Measurements from ENCODE around the gene PTPRB. TPM values are rescaled to one million over a fixed set of nuclear protein-coding genes. Genes with fewer than 3 reads are reported as not detected.

PTPRB gene
- 0.03 TPM for polyA plus RNA-seq (2013)

GRCh38 chr12:70637303-70638085 is at the start of gene PTPRB:
Gene PTPRB, minus strand, starts transcription at chr12:70637429. Its CDS starts 34 bp downstream, at chr12:70637395.
- no peaks in the 10 kb centered on the region for H3K9me3 ChIP-seq (ENCODE audit: control extremely low read depth in 1 of 5, control insufficient read depth in 4 of 5, insufficient read depth in 2 of 5, low read depth in 1 of 5, low read length in 4 of 5)
- peaks cover 0 to 4% (median 0%) of the 10 kb centered on the region in 4 experiments for H3K4me1 ChIP-seq (ENCODE audit: control extremely low read depth in 1 of 4, control insufficient read depth in 4 of 4, insufficient read depth in 4 of 4, low read length in 3 of 4)
- no peaks in the 10 kb centered on the region for H3K27me3 ChIP-seq (replicated peaks in 2 of 5; ENCODE audit: control insufficient read depth in 4 of 5, insufficient read depth in 5 of 5, low read length in 4 of 5)
- no peak within 1 kb of the TSS for H3K4me3 ChIP-seq (ENCODE audit: control insufficient read depth in 1 of 7, extremely low read depth in 1 of 7, insufficient read depth in 4 of 7, low read depth in 2 of 7, low read length in 6 of 7)
- ChIA-PET CTCF (interaction anchor here (0.6 kb wide), 1 partner anchor 36 kb away, joined by 3 read pairs; no protein-coding TSS in a partner anchor), POLR2A (interaction anchor here (0.6 kb wide), 1 partner anchor 29 kb away, joined by 5 read pairs; no protein-coding TSS in a partner anchor)
- WGBS (ENCODE audit: insufficient coverage), result 40% methylated on average over 1 of the region's 6 CpGs
- H3K36me3 ChIP-seq (ENCODE audit: control insufficient read depth in 4 of 4, insufficient read depth in 4 of 4, low read length in 3 of 4), result no peaks in the 10 kb centered on the region
- DNase-seq, result no peak
- no peak within 1 kb of the TSS for H3K27ac ChIP-seq (ENCODE audit: insufficient read depth in 1 of 2, low read depth in 1 of 2, low read length in 2 of 2, poor library complexity in 1 of 2, severe bottlenecking in 2 of 2)

- Histone ChIP-seq H3K4me3 (ENCODE audit: control insufficient read depth in 1 of 7, extremely low read depth in 1 of 7, insufficient read depth in 4 of 7, low read depth in 2 of 7, low read length in 6 of 7) (no peak overlapping the region), H3K27ac (ENCODE audit: insufficient read depth in 1 of 2, low read depth in 1 of 2, low read length in 2 of 2, poor library complexity in 1 of 2, severe bottlenecking in 2 of 2) (no peak overlapping the region), H3K4me1 (ENCODE audit: control extremely low read depth in 1 of 4, control insufficient read depth in 4 of 4, insufficient read depth in 4 of 4, low read length in 3 of 4) (no peaks in the 10 kb centered on the region), H3K36me3 (ENCODE audit: control insufficient read depth in 4 of 4, insufficient read depth in 4 of 4, low read length in 3 of 4) (no peaks in the 10 kb centered on the region), H3K9me3 (ENCODE audit: control extremely low read depth in 1 of 5, control insufficient read depth in 4 of 5, insufficient read depth in 2 of 5, low read depth in 1 of 5, low read length in 4 of 5) (no peaks in the 10 kb centered on the region), H3K27me3 (replicated peaks in 2 of 5; ENCODE audit: control insufficient read depth in 4 of 5, insufficient read depth in 5 of 5, low read length in 4 of 5) (no peaks in the 10 kb centered on the region)
- ChIA-PET POLR2A (no interaction called here), CTCF (no interaction called here)
- no peak for DNase-seq
- no CpG with 5 or more reads among the region's 1 CpG for WGBS (ENCODE audit: insufficient coverage)
These were observed 49.7 kb upstream of the PTPRB start for GRCh38 chr12:70686907-70687306.

DNA sequence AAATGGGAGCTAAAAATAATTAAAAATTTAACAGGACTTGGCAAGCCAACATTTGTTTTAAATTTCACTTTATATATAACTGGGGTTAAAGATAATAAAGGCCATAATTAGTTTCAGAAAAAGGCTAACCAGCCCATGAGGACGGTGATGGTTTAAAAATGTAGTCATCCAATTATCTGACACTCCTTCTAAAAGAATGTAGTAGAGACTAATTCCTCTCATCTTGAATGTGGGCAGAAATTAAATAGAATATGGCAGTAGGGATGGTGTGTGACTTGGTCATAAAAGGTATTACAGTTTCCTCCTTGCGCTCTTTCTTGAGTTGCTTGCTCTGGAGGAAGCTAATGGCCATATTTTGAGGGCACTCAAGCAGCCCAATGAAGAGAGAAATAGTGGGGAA is 49.1 kb upstream of the PTPRB start:
- ChIA-PET CTCF (no interaction called here), POLR2A (interaction anchor here (0.6 kb wide), 1 partner anchor 942 kb away, joined by 4 read pairs; no protein-coding TSS in a partner anchor)
- Histone ChIP-seq H3K36me3 (ENCODE audit: control insufficient read depth in 4 of 4, insufficient read depth in 4 of 4, low read length in 3 of 4) (no peaks in the 10 kb centered on the region), H3K9me3 (ENCODE audit: control extremely low read depth in 1 of 5, control insufficient read depth in 4 of 5, insufficient read depth in 2 of 5, low read depth in 1 of 5, low read length in 4 of 5) (no peaks in the 10 kb centered on the region), H3K4me3 (ENCODE audit: control insufficient read depth in 1 of 7, extremely low read depth in 1 of 7, insufficient read depth in 4 of 7, low read depth in 2 of 7, low read length in 6 of 7) (no peak overlapping the region), H3K4me1 (ENCODE audit: control extremely low read depth in 1 of 4, control insufficient read depth in 4 of 4, insufficient read depth in 4 of 4, low read length in 3 of 4) (no peaks in the 10 kb centered on the region), H3K27me3 (replicated peaks in 2 of 5; ENCODE audit: control insufficient read depth in 4 of 5, insufficient read depth in 5 of 5, low read length in 4 of 5) (no peaks in the 10 kb centered on the region), H3K27ac (ENCODE audit: insufficient read depth in 1 of 2, low read depth in 1 of 2, low read length in 2 of 2, poor library complexity in 1 of 2, severe bottlenecking in 2 of 2) (no peak overlapping the region)
- WGBS (ENCODE audit: insufficient coverage), result no CpG with 5 or more reads among the region's 2 CpGs
- DNase-seq, result no peak

- H3K4me3 ChIP-seq (ENCODE audit: control insufficient read depth in 1 of 7, extremely low read depth in 1 of 7, insufficient read depth in 4 of 7, low read depth in 2 of 7, low read length in 6 of 7), result no peak overlapping the region
- no peaks in the 10 kb centered on the region for H3K27me3 ChIP-seq (replicated peaks in 2 of 5; ENCODE audit: control insufficient read depth in 4 of 5, insufficient read depth in 5 of 5, low read length in 4 of 5)
- WGBS (ENCODE audit: insufficient coverage), result 100% methylated on average over 3 of the region's 3 CpGs
- no peaks in the 10 kb centered on the region for H3K9me3 ChIP-seq (ENCODE audit: control extremely low read depth in 1 of 5, control insufficient read depth in 4 of 5, insufficient read depth in 2 of 5, low read depth in 1 of 5, low read length in 4 of 5)
- DNase-seq, result no peak
- no peaks in the 10 kb centered on the region for H3K36me3 ChIP-seq (ENCODE audit: control insufficient read depth in 4 of 4, insufficient read depth in 4 of 4, low read length in 3 of 4)
- ChIA-PET CTCF (no interaction called here), POLR2A (no interaction called here)
- H3K4me1 ChIP-seq (ENCODE audit: control extremely low read depth in 1 of 4, control insufficient read depth in 4 of 4, insufficient read depth in 4 of 4, low read length in 3 of 4), result no peaks in the 10 kb centered on the region
- H3K27ac ChIP-seq (ENCODE audit: insufficient read depth in 1 of 2, low read depth in 1 of 2, low read length in 2 of 2, poor library complexity in 1 of 2, severe bottlenecking in 2 of 2), result no peak overlapping the region
These were observed 46.7 kb upstream of the PTPRB start for GRCh38 chr12:70683976-70684375.

GRCh38 chr12:70671698-70672097 is 34.5 kb upstream of the PTPRB start:
- Histone ChIP-seq H3K9me3 (ENCODE audit: control extremely low read depth in 1 of 5, control insufficient read depth in 4 of 5, insufficient read depth in 2 of 5, low read depth in 1 of 5, low read length in 4 of 5) (no peaks in the 10 kb centered on the region), H3K27ac (ENCODE audit: insufficient read depth in 1 of 2, low read depth in 1 of 2, low read length in 2 of 2, poor library complexity in 1 of 2, severe bottlenecking in 2 of 2) (no peak overlapping the region), H3K4me1 (ENCODE audit: control extremely low read depth in 1 of 4, control insufficient read depth in 4 of 4, insufficient read depth in 4 of 4, low read length in 3 of 4) (no peaks in the 10 kb centered on the region), H3K4me3 (ENCODE audit: control insufficient read depth in 1 of 7, extremely low read depth in 1 of 7, insufficient read depth in 4 of 7, low read depth in 2 of 7, low read length in 6 of 7) (no peak overlapping the region), H3K27me3 (replicated peaks in 2 of 5; ENCODE audit: control insufficient read depth in 4 of 5, insufficient read depth in 5 of 5, low read length in 4 of 5) (peaks cover 0 to 2% (median 0%) of the 10 kb centered on the region in 5 experiments), H3K36me3 (ENCODE audit: control insufficient read depth in 4 of 4, insufficient read depth in 4 of 4, low read length in 3 of 4) (no peaks in the 10 kb centered on the region)
- POLR2A ChIA-PET, result no interaction called here
- no peak for DNase-seq
- 100% methylated on average over 3 of the region's 5 CpGs for WGBS (ENCODE audit: insufficient coverage)
- CTCF ChIA-PET, result no interaction called here

DNA sequence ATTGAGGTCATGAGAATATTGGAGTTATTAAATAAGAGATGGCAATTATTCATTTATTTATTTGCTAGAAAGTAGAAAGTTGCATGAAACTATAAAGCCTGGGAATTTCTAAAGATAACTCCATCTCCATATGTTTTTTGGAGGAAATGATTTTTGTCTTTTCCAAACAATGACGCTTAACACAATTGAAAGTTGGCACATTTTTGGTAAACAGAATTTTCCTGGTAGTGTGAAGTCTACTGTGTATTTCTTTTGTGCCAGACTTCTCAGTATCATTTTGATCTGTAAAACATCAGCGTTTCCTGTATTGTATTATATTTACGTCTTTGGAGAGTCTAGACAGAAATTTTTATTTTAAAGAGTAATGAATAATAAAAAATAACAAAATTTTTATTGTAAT is 33.7 kb upstream of the PTPRB start:
- POLR2A ChIA-PET, result no interaction called here
- WGBS (ENCODE audit: insufficient coverage), result no CpG with 5 or more reads among the region's 3 CpGs
- CTCF ChIA-PET, result no interaction called here
- Histone ChIP-seq H3K27me3 (replicated peaks in 2 of 5; ENCODE audit: control insufficient read depth in 4 of 5, insufficient read depth in 5 of 5, low read length in 4 of 5) (peaks cover 0 to 2% (median 0%) of the 10 kb centered on the region in 5 experiments), H3K4me1 (ENCODE audit: control extremely low read depth in 1 of 4, control insufficient read depth in 4 of 4, insufficient read depth in 4 of 4, low read length in 3 of 4) (no peaks in the 10 kb centered on the region), H3K27ac (ENCODE audit: insufficient read depth in 1 of 2, low read depth in 1 of 2, low read length in 2 of 2, poor library complexity in 1 of 2, severe bottlenecking in 2 of 2) (no peak overlapping the region), H3K9me3 (ENCODE audit: control extremely low read depth in 1 of 5, control insufficient read depth in 4 of 5, insufficient read depth in 2 of 5, low read depth in 1 of 5, low read length in 4 of 5) (no peaks in the 10 kb centered on the region), H3K36me3 (ENCODE audit: control insufficient read depth in 4 of 4, insufficient read depth in 4 of 4, low read length in 3 of 4) (no peaks in the 10 kb centered on the region), H3K4me3 (ENCODE audit: control insufficient read depth in 1 of 7, extremely low read depth in 1 of 7, insufficient read depth in 4 of 7, low read depth in 2 of 7, low read length in 6 of 7) (no peak overlapping the region)
- DNase-seq, result no peak

- Histone ChIP-seq H3K4me3 (ENCODE audit: control insufficient read depth in 1 of 7, extremely low read depth in 1 of 7, insufficient read depth in 4 of 7, low read depth in 2 of 7, low read length in 6 of 7) (no peak overlapping the region), H3K36me3 (ENCODE audit: control insufficient read depth in 4 of 4, insufficient read depth in 4 of 4, low read length in 3 of 4) (no peaks in the 10 kb centered on the region), H3K9me3 (ENCODE audit: control extremely low read depth in 1 of 5, control insufficient read depth in 4 of 5, insufficient read depth in 2 of 5, low read depth in 1 of 5, low read length in 4 of 5) (no peaks in the 10 kb centered on the region), H3K27me3 (replicated peaks in 2 of 5; ENCODE audit: control insufficient read depth in 4 of 5, insufficient read depth in 5 of 5, low read length in 4 of 5) (peaks cover 0 to 2% (median 0%) of the 10 kb centered on the region in 5 experiments), H3K4me1 (ENCODE audit: control extremely low read depth in 1 of 4, control insufficient read depth in 4 of 4, insufficient read depth in 4 of 4, low read length in 3 of 4) (no peaks in the 10 kb centered on the region), H3K27ac (ENCODE audit: insufficient read depth in 1 of 2, low read depth in 1 of 2, low read length in 2 of 2, poor library complexity in 1 of 2, severe bottlenecking in 2 of 2) (no peak overlapping the region)
- CTCF ChIA-PET, result no interaction called here
- POLR2A ChIA-PET, result no interaction called here
- DNase-seq, result no peak
- WGBS (ENCODE audit: insufficient coverage), result 95% methylated on average over 2 of the region's 2 CpGs
These were observed 30.0 kb upstream of the PTPRB start for GRCh38 chr12:70667253-70667652.

Measured in common myeloid progenitor, CD34-positive (primary cell).